ENCODE measurements around the gene NKAIN2. TPM values are rescaled to one million over a fixed set of nuclear protein-coding genes. Genes with fewer than 3 reads are reported as not detected.
"Not testable (repeated sequence)": the region's sequence is repeated elsewhere in the genome, so short reads cannot be mapped to it uniquely, and the experiment has no call there.

The NKAIN2 gene
- total RNA-seq, 1 donor from 2014 or later, result 0.20 TPM

DNA sequence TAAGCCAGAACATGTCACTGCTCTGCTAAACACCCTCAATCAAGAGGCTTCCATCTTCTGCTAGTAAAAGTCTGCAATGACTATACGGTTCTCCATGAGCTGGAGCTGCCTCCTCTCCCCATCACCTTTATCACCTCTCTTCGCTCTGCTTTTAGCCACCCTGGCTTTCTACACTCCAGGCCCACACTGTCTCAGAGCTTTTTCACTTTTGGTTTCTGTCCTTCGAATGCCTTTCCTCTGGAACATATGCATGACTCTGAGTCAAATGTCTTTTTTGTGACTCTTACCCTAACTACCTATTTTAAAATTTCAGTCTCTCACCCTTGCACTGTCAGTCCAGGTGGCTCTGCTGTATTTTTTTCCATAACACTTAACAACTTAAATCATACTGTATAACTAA is 633.1 kb downstream of the NKAIN2 start:
- ATAC-seq (no peak), DNase-seq (no peak)
- intact Hi-C loops (cut with micrococcal nuclease), result no loop called here

DNA sequence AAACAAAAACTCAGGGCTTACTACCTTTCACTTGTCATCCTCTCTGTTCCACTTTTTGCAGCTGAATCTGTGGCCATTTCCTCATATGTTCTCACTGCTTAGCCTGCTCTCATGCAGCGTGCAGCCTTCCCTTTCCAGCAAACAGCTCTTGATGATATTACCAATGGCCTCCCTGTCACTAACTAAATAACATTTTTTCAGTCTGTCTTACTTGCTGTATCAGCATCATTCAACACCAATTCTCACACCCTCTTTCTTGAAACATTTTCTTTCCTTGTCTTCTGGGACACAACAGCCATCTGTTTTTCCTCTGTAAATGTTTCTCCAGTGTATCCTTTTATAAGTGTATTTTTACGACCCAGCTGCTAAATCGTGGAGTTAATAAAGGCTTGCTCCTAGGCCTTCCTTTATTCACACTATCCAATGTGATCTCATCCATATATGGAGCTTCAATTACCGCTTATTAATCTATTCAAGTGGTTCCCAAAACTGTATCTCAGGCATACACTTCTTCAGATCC is 634.9 kb downstream of the NKAIN2 start:
- no peak for ATAC-seq
- intact Hi-C loops (cut with micrococcal nuclease), result no loop called here
- no peak for DNase-seq

DNA sequence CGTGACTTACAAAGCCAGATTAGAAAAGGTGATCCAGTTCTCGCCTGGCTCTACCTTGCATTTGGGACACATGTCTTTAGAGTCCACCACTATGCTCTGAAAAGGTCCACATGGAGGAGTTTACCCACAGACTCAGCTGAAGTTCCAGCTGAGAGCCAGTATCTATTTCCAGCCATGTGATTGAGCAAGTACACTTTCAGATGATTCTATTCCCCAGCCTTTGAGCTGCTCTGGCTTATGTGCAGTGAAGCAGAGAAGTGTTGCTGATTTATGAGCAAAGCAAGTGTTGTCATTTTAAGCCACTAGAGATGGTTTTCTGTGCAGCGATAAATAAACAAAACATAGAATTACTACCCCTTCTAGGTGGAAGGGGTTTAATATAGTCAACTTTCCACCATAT is 637.8 kb downstream of the NKAIN2 start:
- intact Hi-C loops (cut with micrococcal nuclease), result loop anchor here (10.0 kb wide), 1 partner anchor 1943 kb away; no protein-coding TSS in a partner anchor
- ATAC-seq (no peak), DNase-seq (no peak)

DNA sequence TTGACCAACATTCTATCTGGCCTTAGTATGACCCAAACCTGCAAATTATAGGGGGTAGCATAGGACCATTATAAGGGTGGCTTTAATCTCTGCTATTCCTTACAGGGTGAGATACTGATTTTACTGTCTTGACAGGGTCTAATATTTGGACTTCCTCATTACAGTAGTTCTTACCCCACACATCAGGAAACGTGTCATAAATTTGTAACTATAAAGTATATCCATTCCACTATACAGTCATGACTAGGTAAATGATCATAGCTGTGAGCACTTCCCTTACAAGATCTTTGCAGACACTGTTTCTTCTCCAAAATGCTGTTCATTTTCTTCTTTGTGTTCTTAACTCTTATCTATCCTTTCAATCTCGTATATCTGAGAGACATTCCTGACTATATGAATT is 639.9 kb downstream of the NKAIN2 start:
- no peak for DNase-seq
- intact Hi-C loops (cut with micrococcal nuclease), result loop anchor here (10.0 kb wide), 1 partner anchor 1941 kb away; no protein-coding TSS in a partner anchor
- ATAC-seq, result no peak

DNA sequence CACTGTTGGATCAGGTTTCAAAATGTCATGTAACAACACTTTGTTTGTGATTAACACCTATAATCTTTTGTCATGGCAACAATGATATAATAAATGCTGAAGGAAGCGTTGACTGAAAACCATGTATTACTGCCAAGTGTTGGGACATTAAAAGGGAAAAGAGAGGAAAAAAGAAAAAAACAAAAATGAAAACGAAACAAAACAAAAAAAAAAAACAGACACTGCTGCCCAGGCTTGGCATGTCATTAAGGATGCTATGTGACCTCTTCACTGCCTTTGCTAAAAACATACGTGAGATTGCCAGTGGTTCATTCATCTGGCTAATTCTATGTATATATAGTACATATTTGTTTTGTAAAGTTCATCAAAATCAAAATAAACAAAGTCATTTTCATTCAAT is 641.9 kb downstream of the NKAIN2 start:
- intact Hi-C loops (cut with micrococcal nuclease), result loop anchor here (10.0 kb wide), 1 partner anchor 1939 kb away; no protein-coding TSS in a partner anchor
- no peak for DNase-seq
- no peak for ATAC-seq

DNA sequence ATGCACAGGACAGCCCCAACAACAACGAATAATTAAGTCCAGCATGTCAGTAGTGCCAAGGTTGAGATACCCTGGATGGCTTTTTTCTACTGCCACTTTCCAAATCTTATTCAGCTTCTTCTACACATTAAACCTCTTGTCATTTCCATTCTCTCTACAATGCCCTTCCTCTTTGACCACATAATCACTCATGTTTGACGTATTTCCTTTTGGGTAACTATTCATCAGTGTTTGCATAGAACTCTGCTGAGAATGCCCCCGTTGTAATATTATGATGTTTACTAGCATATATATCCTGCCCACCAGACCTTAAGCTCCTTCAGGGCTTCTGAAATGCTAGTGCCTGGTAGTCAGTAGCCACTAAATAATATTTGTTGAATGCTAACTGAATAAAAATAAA is 643.3 kb downstream of the NKAIN2 start:
- DNase-seq (no peak), ATAC-seq (no peak)
- intact Hi-C loops (cut with micrococcal nuclease), result loop anchor here (10.0 kb wide), 1 partner anchor 1938 kb away; no protein-coding TSS in a partner anchor

DNA sequence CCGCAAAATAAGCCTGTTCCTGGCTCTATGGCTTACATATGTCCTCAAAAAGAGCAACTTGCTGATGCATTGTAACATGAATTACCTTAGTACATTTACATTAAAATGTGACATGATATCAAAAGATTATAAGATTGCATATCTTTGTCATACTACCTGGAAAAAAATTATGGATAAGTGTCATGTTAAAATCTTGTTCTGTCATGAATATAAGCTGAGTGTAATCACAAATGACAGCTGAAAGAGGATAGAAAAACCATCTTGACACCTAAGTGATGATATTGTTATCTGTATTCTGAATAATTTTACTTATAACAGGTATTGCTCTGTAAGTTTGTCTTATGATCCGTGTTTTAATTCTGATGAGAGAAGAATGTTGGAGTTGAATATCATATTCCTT is 655.6 kb downstream of the NKAIN2 start:
- no peak for DNase-seq
- intact Hi-C loops (cut with micrococcal nuclease), result no loop called here
- no peak for ATAC-seq

DNA sequence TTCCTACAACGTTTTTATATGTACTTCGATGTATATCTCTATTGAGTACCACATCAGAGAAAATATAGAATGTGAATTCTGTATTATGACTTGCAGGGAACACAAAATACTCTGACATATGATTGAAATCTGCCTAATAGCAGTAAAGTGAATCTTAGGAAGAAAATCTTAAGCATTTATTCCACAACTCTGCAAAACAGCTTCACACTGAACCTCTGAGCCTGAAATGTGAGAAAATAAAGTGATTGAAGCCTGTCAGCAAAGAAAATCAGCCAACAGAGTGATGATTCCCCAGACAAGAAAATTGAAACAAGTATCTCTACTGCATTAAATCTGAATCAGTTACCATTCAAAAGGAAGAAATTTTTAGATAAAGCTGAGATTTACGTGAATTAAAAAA is 659.1 kb downstream of the NKAIN2 start:
- ATAC-seq (no peak), DNase-seq (no peak)
- intact Hi-C loops (cut with micrococcal nuclease), result no loop called here

DNA sequence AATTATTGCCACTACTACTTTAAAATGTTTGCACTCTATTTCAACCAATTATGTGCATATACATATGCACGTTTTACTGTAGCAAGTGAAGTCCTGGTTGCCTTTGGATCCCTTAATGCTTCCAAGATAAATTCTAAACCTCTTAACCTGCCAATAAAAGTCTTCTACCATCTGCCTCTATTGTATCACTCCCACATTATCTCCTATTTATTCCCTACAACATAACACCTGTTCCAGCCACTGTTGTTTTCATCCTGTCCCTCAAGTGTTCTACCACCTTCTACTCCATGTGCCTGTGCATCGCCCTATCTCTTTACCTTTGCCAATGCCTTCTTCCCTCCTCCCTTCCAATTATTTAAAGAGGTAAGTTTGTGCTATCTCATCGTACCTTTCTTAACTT is 659.6 kb downstream of the NKAIN2 start:
- DNase-seq (no peak), ATAC-seq (no peak)
- intact Hi-C loops (cut with micrococcal nuclease), result no loop called here

DNA sequence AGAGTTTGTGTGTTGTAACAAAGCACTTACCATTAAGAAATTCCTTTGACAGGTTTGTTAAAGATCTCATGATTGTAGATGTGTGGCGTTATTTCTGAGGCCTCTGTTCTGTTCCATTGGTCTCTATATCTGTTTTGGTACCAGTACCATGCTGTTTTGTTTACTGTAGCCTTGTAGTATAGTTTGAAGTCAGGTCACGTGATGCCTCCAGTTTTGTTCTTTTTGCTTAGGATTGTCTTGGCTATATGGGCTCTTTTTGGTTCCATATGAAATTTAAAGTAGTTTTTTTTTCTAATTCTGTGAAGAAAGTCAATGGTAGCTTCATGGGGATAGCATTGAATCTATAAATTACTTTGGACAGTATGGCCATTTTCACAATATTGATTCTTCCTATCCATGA is 660.9 kb downstream of the NKAIN2 start:
- intact Hi-C loops (cut with micrococcal nuclease); ATAC-seq; DNase-seq: not testable (repeated sequence)

DNA sequence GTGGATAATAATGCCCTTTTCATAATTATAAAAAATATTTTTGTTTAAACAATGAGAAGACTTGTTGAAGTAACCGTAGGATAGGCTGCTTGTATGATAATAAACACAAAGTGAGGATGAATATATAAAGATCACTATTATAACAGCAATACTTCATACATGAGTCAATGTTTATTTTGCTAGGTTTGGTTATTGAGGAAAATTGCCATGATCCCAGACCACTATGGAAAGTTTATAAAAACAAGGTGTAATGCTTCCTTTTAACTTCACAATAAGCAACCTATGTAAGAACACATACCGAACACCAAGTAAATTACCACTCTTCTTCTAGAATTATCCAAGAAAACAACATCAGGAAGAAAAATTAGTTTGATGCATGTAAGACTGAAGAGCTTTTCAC is 663.3 kb downstream of the NKAIN2 start:
- intact Hi-C loops (cut with micrococcal nuclease), result no loop called here
- no peak for ATAC-seq
- DNase-seq, result no peak

DNA sequence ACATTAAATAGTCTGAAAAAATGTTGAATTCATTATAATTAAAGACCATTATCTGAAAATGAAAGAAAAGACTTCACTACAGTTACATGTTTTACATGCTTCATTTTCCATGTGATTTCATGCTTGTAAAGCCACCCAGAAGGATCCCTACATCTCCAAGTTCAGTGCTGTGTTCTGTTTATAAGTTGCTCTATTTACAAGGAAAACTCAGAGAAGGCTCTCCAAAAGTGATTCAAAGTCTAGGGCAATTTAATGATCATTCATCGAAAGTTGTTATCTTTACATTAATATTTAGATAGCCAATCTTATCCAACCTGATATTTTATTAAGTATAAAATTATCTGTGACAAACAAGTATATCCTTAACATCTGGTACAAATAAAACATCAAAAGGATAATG is 663.7 kb downstream of the NKAIN2 start:
- ATAC-seq (no peak), DNase-seq (no peak)
- intact Hi-C loops (cut with micrococcal nuclease), result no loop called here

DNA sequence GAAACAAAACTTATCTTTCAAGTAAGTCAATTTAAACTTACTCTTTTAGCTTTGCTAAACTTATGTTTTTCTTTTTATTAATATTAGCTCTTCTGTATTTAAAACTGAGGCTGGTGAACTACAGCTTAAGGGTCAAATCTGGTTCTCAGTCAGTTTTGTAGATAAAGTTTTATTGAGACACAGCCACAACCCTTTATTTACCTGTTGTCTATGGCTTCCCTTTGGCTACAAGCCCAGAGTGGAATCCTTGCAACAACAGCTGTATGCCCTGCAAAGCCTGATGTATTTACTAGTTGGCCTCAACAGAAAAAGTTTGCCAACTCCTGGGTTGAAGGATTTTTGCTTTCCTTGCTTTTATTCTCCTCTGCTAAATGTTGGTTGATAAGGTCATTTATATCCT is 667.1 kb downstream of the NKAIN2 start:
- intact Hi-C loops (cut with micrococcal nuclease), result no loop called here
- DNase-seq (no peak), ATAC-seq (no peak)

DNA sequence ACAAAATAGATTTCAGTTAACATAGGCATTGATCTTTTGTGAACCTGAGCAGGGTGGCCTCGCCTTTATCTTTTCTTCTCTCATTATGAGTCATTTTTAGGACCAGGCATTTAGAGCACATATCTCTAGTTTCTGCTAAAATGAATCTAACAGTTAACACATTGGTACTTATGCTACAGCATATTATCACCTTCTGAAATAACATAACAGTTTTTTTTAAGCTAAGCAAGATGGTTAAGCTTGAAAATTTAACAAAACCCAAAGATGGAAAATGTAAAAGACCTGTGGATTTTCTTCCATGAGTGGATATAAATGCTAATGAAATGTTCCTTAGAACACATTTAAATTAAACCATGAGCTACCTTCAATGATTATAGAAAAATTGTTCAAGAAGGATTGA is 671.5 kb downstream of the NKAIN2 start:
- intact Hi-C loops (cut with micrococcal nuclease), result no loop called here
- no peak for ATAC-seq
- DNase-seq, result no peak

DNA sequence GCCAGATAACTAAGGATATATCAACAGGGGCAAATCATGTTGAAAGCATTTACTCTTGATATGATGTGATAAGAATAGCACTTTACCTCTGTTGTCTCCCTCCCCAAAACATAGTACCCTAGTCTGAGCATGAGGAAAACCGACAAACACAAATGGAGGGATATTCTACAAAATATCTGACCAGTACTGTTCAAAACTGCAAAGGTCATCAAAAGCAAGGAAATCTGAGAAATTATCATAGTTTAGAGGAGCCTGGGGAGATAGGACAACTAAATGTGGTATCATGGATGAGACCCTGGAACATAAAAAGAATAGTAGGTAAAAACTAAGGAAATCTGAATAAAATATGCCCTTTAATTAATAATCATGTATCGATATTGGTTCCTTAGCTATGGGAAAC is 675.2 kb downstream of the NKAIN2 start:
- intact Hi-C loops (cut with micrococcal nuclease), result no loop called here
- no peak for ATAC-seq
- DNase-seq, result no peak

DNA sequence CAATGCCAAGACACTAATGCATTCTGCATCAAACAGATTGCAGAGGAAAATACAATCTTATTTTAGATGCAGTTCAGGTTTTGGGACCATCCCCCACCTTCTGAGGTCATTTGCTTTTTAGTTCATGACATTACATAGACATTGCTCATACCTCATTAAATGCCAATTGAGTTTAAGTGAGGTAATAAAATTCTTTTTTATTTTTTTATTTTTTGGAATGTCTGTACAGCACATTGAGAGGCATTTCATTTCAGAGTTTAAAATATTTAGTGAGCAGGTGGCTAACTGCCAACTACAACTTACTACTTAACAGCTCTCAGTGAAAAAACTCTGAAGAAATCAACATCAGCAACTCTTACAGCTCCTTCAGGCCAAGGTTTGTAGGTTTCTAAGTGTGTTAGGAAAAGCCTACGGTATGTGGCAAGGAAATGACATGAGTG is 676.3 kb downstream of the NKAIN2 start:
- DNase-seq, result no peak
- no peak for ATAC-seq
- intact Hi-C loops (cut with micrococcal nuclease), result no loop called here

DNA sequence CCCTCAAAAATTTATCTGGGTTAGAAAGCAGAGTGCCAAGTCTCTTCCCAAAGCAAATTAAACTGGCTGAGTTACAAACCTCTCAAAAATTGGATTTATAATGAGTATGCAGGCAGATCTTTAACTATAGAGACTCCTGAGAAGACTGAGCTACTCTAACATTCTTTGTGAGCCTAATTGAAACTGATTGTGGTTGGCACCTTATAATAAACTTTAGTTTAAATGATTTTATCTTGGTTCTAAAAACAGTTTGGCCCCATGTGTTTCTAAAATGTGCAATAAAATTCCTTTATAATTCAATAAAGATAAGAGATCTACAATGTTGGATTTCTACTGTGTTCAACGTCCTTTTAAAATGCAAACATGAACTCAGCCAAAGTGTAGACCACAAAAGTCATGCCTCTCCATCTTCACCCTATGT is 678.4 kb downstream of the NKAIN2 start:
- DNase-seq (no peak), ATAC-seq (no peak)
- intact Hi-C loops (cut with micrococcal nuclease), result no loop called here

DNA sequence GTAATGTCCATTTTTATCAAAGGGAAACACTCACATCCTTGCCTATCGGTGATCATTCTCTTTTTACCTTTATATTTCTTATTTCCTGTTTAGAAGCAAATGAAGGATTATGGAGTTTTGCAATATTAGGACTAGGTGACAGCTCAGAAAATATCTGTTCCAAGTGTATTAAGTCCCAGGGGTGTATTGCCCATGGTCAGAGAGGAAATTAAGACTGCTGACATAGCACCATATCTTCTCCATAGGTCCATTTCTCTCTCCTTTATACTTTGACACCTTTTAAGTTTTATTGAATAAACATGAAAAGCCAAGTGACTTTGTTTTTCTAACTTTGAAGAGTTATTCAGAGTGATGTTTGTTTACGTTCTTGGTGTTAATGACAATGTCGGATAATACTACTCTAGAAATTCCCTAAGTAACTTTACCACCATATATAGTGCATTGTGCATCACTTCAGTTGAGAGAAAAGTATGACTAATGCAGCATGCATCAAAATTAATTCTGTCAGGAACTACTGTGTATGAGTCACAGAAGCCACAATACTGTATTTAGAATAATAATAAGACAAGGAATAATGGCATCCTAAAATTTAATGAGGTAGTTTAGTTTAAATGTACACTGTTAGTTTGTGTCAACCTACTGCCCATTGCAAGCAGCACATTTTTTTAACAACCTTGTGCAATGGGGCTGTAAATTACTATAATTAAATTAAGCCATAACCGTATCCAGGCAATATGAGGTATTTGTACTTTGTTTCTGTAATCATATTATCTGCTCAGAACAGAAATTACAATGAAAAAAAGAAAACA is 684.2 kb downstream of the NKAIN2 start:
- no peak for ATAC-seq
- intact Hi-C loops (cut with micrococcal nuclease), result no loop called here

DNA sequence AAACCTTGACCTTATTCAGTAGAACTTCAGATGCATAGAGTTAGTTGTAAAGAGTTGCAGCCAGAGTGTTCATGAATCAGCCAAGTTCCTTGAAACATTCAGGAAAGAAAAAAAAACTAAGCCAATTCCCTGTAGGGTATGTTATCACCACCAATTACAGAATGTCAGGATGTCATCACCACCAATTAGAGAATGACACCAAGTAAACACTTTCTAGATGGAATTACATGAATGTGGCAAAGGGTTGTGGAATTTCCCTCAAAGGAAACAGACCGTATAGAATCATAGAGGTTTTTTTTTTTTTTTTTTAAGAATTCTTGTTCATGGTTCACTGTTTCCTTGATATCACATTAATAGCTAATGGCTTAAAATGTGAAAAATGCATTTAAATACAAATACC is 686.5 kb downstream of the NKAIN2 start:
- ATAC-seq, result no peak
- no peak for DNase-seq
- intact Hi-C loops (cut with micrococcal nuclease), result no loop called here

More for the DNA sequence above, 684.2 kb downstream of the NKAIN2 start:
- no peak for DNase-seq

DNA sequence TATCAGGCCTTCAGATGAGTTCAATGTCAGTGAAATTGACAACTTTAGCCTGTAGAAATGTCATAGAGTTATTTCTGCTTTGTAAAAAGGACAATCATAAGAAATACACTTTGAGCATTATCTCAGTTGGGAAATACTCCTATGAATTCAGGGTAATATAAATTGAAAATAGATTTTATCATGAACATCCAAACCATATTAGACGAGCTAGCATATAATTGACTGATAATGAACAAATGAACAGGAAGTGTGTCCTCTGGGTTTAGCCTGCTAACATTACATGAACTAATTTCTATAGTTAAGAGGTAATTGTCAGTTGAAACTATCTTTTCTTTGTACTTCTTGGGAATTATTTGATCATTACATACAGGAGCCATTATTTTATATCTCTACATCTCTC is 689.6 kb downstream of the NKAIN2 start:
- DNase-seq, result no peak
- intact Hi-C loops (cut with micrococcal nuclease), result no loop called here
- ATAC-seq, result no peak

All from left ventricle myocardium superior (tissue), 1 donor.